CD14-positive monocyte (primary cell): ENCODE measurements around the gene ARID1B. TPM values are rescaled to one million over a fixed set of nuclear protein-coding genes. Genes with fewer than 3 reads are reported as not detected.

Source experiments
- DNase-seq, 3 donors: peaks; one replicate each; pipeline ENCODE4 v3.0.0-alpha.2; 2011 to 2022
- H2AFZ ChIP-seq: 2 replicates; pipeline ENCODE4 v1.6.0; 2012; ENCODE audit warnings: mild to moderate bottlenecking, low read depth, low read length, inconsistent platforms; ENCODE audit not compliant: insufficient read depth, poor library complexity, severe bottlenecking
- H3K27ac ChIP-seq, 2 donors: 1 replicate in 1 of 2; 2 replicates in 1 of 2; pipeline ENCODE4 v1.5.1; 2012 to 2013; ENCODE audit warnings: low read length in 2 of 2, control low read depth in 1 of 2, inconsistent platforms in 1 of 2, low read depth in 1 of 2, mild to moderate bottlenecking in 1 of 2
- H3K27me3 ChIP-seq, 2 donors: one replicate each; pipeline versions ENCODE4 v1.6.0 to v1.6.1; 2011 to 2013; ENCODE audit warnings: low read length in 2 of 2; ENCODE audit not compliant: control insufficient read depth in 2 of 2, insufficient read depth in 2 of 2
- H3K36me3 ChIP-seq, 2 donors: replicated peaks in 1 of 2; 1 replicate in 1 of 2; 2 replicates in 1 of 2; pipeline versions ENCODE4 v1.5.1 to v1.6.1; 2012 to 2013; ENCODE audit warnings: low read length in 2 of 2, control low read depth in 1 of 2, inconsistent platforms in 1 of 2, mild to moderate bottlenecking in 1 of 2; ENCODE audit not compliant: insufficient read depth in 2 of 2, control insufficient read depth in 1 of 2
- H3K4me1 ChIP-seq, 2 donors: 1 replicate in 1 of 2; 2 replicates in 1 of 2; pipeline versions ENCODE4 v1.5.1 to v1.6.1; 2012 to 2013; ENCODE audit warnings: low read length in 2 of 2, control low read depth in 1 of 2, inconsistent platforms in 1 of 2, mild to moderate bottlenecking in 1 of 2, moderate library complexity in 1 of 2; ENCODE audit not compliant: insufficient read depth in 2 of 2, control insufficient read depth in 1 of 2
- H3K4me2 ChIP-seq: replicated peaks from 2 replicates; pipeline ENCODE3; 2012; ENCODE audit warnings: low read length, moderate library complexity, mild to moderate bottlenecking; ENCODE audit not compliant: poor library complexity, severe bottlenecking; ENCODE audit errors: extremely low read depth
- H3K4me3 ChIP-seq, 3 experiments: fragments of 200-600 bp in 1 of 3; sonication (generic) in 1 of 3; replicated peaks in 1 of 3; 1 replicate in 2 of 3; 2 replicates in 1 of 3; pipeline ENCODE4 v1.5.1; 2011 to 2013; ENCODE audit warnings: low read length in 3 of 3, mild to moderate bottlenecking in 3 of 3, control low read depth in 2 of 3, low read depth in 2 of 3, inconsistent platforms in 1 of 3, moderate library complexity in 1 of 3
- H3K79me2 ChIP-seq: 2 replicates; pipeline ENCODE4 v1.6.0; 2012; ENCODE audit warnings: mild to moderate bottlenecking, control low read depth, inconsistent platforms, low read length, moderate library complexity; ENCODE audit not compliant: insufficient read depth
- H3K9ac ChIP-seq: 2 replicates; pipeline ENCODE4 v1.6.0; 2017; ENCODE audit warnings: low read length, mild to moderate bottlenecking; ENCODE audit not compliant: insufficient read depth, poor library complexity, severe bottlenecking
- H3K9me3 ChIP-seq, 2 donors: replicated peaks in 1 of 2; 1 replicate in 1 of 2; 2 replicates in 1 of 2; pipeline versions ENCODE4 v1.5.1 to v1.6.1; 2012 to 2013; ENCODE audit warnings: low read length in 2 of 2, control low read depth in 1 of 2; ENCODE audit not compliant: control insufficient read depth in 1 of 2, insufficient read depth in 1 of 2
- H4K20me1 ChIP-seq: 2 replicates; pipeline ENCODE4 v1.6.0; 2012; ENCODE audit warnings: mild to moderate bottlenecking, low read length, control low read depth, moderate library complexity; ENCODE audit not compliant: insufficient read depth
- H3K27ac Mint-ChIP-seq, 7 donors: one replicate each; pipeline ENCODE4 v1.8.0; 2020; ENCODE audit warnings: mild to moderate bottlenecking in 7 of 7, mixed read lengths in 7 of 7, moderate library complexity in 6 of 7, inconsistent platforms in 2 of 7
- H3K27me3 Mint-ChIP-seq, 3 donors: one replicate each; pipeline ENCODE4 v1.8.0; 2021 to 2022; ENCODE audit warnings: low read depth in 3 of 3, mild to moderate bottlenecking in 3 of 3, mixed read lengths in 3 of 3, moderate library complexity in 3 of 3, inconsistent platforms in 1 of 3
- H3K36me3 Mint-ChIP-seq, 2 donors: one replicate each; pipeline ENCODE4 v1.8.0; 2020; ENCODE audit warnings: mixed read lengths in 2 of 2, inconsistent platforms in 1 of 2, mild to moderate bottlenecking in 1 of 2
- H3K4me1 Mint-ChIP-seq: one replicate; pipeline ENCODE4 v1.8.0; 2020; ENCODE audit warnings: mild to moderate bottlenecking, mixed read lengths
- H3K4me3 Mint-ChIP-seq, 2 donors: one replicate each; pipeline ENCODE4 v1.8.0; 2020; ENCODE audit warnings: mild to moderate bottlenecking in 2 of 2, mixed read lengths in 2 of 2, moderate library complexity in 1 of 2
- H3K9me3 Mint-ChIP-seq, 7 donors: one replicate each; pipeline ENCODE4 v1.8.0; 2020 to 2022; ENCODE audit warnings: mixed read lengths in 7 of 7, mild to moderate bottlenecking in 6 of 7, moderate library complexity in 6 of 7, inconsistent platforms in 2 of 7
- CTCF ChIP-seq: fragments of 200-600 bp; IDR thresholded peaks from one replicate; pipeline ENCODE4 v1.8.0; 2022; ENCODE audit warnings: antibody characterized with exemption, mild to moderate bottlenecking
- WGBS: methylation state at CpG from one replicate; pipeline ENCODE4 v1.1.5; 2013; ENCODE audit warnings: missing lambda C conversion rate; ENCODE audit not compliant: insufficient coverage; 5-methylcytosine and 5-hydroxymethylcytosine counted together
- intact Hi-C, 2 donors: fragments of 100-400 bp; cut with micrococcal nuclease; formaldehyde crosslinking; loops; one replicate each; pipeline versions ENCODE4 v1.15.0 to v1.15.1; 2023
- polyA plus RNA-seq, 3 donors: library from polyadenylated mRNA; depleted of rRNA in 1 of 3; unstranded in 2 of 3; stranded (reverse) in 1 of 3; fragments of 300-500 nt in 2 of 3; fragments of >200 nt in 1 of 3; fragmentation: Illumina TruSeq in 2 of 3; gene quantifications; 1 replicate in 2 of 3; 2 replicates in 1 of 3; pipeline ENCODE4 v1.2.3, GENCODE V29; 2012 to 2021

Gene ARID1B
- polyA plus RNA-seq, 3 donors: 3.2 to 22.1 (median 3.8) TPM

DNA sequence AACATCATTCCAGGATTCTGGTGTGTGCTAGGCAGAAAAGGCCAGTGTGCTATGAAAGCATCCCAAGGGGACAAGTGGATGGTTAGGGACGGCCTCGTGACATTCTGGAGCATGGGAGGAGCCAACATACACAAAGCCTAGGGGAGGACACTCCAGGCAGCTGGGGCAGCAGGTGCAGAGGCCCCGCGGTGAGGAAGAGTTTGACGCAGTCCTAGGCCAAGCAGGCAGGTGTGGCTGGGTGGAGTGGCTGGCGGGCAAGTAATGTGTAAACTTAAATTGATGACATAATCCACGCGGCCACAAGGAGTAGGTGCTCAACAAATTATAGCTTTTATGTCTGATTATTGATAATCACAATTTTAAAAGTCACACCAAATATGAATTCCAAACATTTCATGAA is 452.5 kb downstream of the ARID1B start:
- Mint-ChIP-seq H3K36me3 (peaks cover 0 to 1% of the 10 kb centered on the region in 2 donors), H3K4me1 (peaks cover 1% of the 10 kb centered on the region), H3K27me3 (peaks cover 18 to 21% (median 20%) of the 10 kb centered on the region in 3 donors), H3K9me3 (peaks cover 0 to 3% (median under 1%) of the 10 kb centered on the region in 7 donors), H3K4me3 (no peak overlapping the region), H3K27ac (no peak overlapping the region)
- no peak for DNase-seq
- Histone ChIP-seq H2AFZ (no peak overlapping the region), H3K9me3 (no peaks in the 10 kb centered on the region), H3K4me2 (no peak overlapping the region), H3K4me1 (no peaks in the 10 kb centered on the region), H3K27me3 (peaks cover 4 to 13% of the 10 kb centered on the region in 2 donors), H3K36me3 (no peaks in the 10 kb centered on the region), H4K20me1 (no peaks in the 10 kb centered on the region), H3K27ac (no peak overlapping the region), H3K9ac (no peak overlapping the region), H3K4me3 (no peak overlapping the region), H3K79me2 (no peaks in the 10 kb centered on the region)
- WGBS: 100% methylated on average over 2 of the region's 8 CpGs
- intact Hi-C loops: no loop called here
- TF ChIP-seq CTCF: no peak

DNA sequence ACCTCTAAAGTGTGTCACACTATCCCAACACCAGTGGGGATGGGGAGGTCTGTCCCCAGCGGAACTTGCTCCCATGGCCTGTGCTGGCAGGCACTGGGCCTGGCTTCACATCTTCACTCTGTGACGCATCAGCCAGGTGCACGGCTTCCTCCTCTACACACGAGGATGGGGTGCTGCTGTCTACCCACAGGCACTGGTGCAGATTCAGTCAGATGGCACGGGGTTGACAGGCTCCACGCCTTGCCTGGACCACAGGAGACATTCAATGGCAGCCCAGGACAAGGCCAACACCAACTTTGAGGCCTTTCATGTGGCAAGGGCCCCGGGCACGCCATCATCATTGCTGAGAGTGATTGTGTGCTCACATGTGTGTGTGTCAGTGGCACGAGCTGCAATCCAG is 453.7 kb downstream of the ARID1B start:
- no peak overlapping the region for H3K4me2 ChIP-seq
- intact Hi-C loops: no loop called here
- 91% methylated on average over 5 of the region's 9 CpGs for WGBS

More for the DNA sequence above, 453.7 kb downstream of the ARID1B start:
- H3K27me3 Mint-ChIP-seq: peaks cover 28 to 30% (median 28%) of the 10 kb centered on the region in 3 donors
- H2AFZ ChIP-seq: no peak overlapping the region
- H3K4me1 Mint-ChIP-seq: peaks cover 9% of the 10 kb centered on the region
- no peak for TF ChIP-seq CTCF
- peaks cover 0 to 4% of the 10 kb centered on the region in 2 donors for H3K9me3 ChIP-seq
- peaks cover 0 to 12% (median 2%) of the 10 kb centered on the region in 7 donors for H3K9me3 Mint-ChIP-seq
- H3K36me3 Mint-ChIP-seq: peaks cover 0 to 4% of the 10 kb centered on the region in 2 donors
- no peak overlapping the region for H3K27ac ChIP-seq
- H4K20me1 ChIP-seq: no peaks in the 10 kb centered on the region
- H3K27me3 ChIP-seq: peaks cover 14 to 25% of the 10 kb centered on the region in 2 donors
- H3K79me2 ChIP-seq: no peaks in the 10 kb centered on the region
- no peak for DNase-seq
- no peak overlapping the region for H3K4me3 Mint-ChIP-seq
- no peaks in the 10 kb centered on the region for H3K36me3 ChIP-seq
- no peak overlapping the region for H3K4me3 ChIP-seq
- H3K27ac Mint-ChIP-seq: no peak overlapping the region
- peaks cover 8% of the 10 kb centered on the region in 2 donors for H3K4me1 ChIP-seq
- no peak overlapping the region for H3K9ac ChIP-seq
